Measurements from ENCODE around the gene A4GALT. TPM values are rescaled to one million over a fixed set of nuclear protein-coding genes. Genes with fewer than 3 reads are reported as not detected.
A peak's percentile ranks its signal among the peaks of the same experiment; 100 is the strongest.

A4GALT gene, protein sequence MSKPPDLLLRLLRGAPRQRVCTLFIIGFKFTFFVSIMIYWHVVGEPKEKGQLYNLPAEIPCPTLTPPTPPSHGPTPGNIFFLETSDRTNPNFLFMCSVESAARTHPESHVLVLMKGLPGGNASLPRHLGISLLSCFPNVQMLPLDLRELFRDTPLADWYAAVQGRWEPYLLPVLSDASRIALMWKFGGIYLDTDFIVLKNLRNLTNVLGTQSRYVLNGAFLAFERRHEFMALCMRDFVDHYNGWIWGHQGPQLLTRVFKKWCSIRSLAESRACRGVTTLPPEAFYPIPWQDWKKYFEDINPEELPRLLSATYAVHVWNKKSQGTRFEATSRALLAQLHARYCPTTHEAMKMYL
- total RNA-seq = 94.9 TPM
- long read RNA-seq, transcript A4GALT-201 (2 exons, 2,019 nt) = minor isoform, 8 of 178 reads
- long read RNA-seq, transcript A4GALT-206 (3 exons, 2,141 nt) = major isoform, 66 of 178 reads
- long read RNA-seq, transcript A4GALT-202 (3 exons, 1,956 nt) = minor isoform, 11 of 178 reads
- long read RNA-seq, partial matches to known transcripts = 19 of 178 reads
- long read RNA-seq, other reads (novel, unspliced or antisense) = 71 of 178 reads

DNA sequence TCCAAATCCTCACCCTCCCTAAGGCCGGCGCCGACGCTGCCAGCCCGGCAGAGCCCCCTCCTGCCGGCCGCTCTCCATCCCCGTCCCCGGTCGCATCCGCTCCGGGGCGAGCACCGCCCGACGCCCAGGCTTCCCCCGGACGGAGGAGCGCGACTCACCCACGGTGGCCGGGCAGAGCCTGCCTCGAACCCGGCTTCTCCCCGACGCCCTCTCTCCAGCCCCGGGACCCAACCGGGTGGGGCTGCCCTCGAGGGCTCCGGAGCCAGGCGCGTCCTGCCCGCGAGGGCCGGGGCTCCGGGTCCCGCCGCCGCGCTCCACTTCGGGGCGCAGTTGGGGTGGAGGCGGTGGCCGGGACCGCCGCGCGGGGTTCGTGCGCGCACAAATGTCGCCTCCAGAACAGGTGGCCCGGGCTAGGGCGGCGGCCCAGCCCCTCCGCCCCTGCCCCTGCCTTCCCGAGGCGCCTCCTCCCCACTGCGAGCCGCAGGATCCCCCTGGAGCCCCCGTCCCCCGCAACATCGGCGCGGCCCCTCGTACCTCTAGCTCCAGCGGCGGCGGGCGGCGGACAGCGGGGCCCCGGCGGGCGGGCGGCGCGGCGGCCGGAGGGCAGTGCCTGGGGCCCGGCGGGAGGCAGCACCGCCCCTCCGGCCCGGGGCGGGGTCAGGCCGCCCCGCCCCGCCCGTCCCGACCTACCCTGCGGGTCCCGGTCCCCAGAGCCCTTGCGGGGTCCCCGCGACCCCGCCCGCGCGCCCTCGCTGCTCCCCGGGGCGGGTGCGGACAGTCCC, at the start of gene A4GALT:
A4GALT (minus strand) TSS at position 608 of the 782 bp plus-strand sequence. CDS start 26,919 bp downstream, outside the sequence.
- Histone ChIP-seq H3K4me1 (peaks cover 61% of the 10 kb centered on the region), H3K27me3 (ENCODE audit: low read depth) (no peaks in the 10 kb centered on the region), H3K4me3 (peak within 1 kb of the TSS; percentile 86), H3K9me3 (replicated peaks) (no peaks in the 10 kb centered on the region), H3K27ac (replicated peaks) (peak within 1 kb of the TSS; percentile 99), H3K36me3 (peaks cover 9% of the 10 kb centered on the region)
- TF ChIP-seq CTCF (IDR thresholded peaks at IDR 0.05; ENCODE audit: borderline replicate concordance) = no peak
- intact Hi-C loops (cut with micrococcal nuclease) = no loop called here
- DNase-seq = peak; percentile 52

- Histone ChIP-seq H3K4me1 (peaks cover 30% of the 10 kb centered on the region), H3K36me3 (no peaks in the 10 kb centered on the region), H3K27me3 (ENCODE audit: low read depth) (no peaks in the 10 kb centered on the region), H3K27ac (replicated peaks) (no peak overlapping the region), H3K9me3 (replicated peaks) (no peaks in the 10 kb centered on the region), H3K4me3 (peak overlapping the region; percentile 51)
- TF ChIP-seq CTCF (IDR thresholded peaks at IDR 0.05; ENCODE audit: borderline replicate concordance) = no peak
- no peak for DNase-seq
- intact Hi-C loops (cut with micrococcal nuclease) = no loop called here
Observed at GRCh38 chr22:42770448-42770726, 49.7 kb upstream of the A4GALT start.

DNA sequence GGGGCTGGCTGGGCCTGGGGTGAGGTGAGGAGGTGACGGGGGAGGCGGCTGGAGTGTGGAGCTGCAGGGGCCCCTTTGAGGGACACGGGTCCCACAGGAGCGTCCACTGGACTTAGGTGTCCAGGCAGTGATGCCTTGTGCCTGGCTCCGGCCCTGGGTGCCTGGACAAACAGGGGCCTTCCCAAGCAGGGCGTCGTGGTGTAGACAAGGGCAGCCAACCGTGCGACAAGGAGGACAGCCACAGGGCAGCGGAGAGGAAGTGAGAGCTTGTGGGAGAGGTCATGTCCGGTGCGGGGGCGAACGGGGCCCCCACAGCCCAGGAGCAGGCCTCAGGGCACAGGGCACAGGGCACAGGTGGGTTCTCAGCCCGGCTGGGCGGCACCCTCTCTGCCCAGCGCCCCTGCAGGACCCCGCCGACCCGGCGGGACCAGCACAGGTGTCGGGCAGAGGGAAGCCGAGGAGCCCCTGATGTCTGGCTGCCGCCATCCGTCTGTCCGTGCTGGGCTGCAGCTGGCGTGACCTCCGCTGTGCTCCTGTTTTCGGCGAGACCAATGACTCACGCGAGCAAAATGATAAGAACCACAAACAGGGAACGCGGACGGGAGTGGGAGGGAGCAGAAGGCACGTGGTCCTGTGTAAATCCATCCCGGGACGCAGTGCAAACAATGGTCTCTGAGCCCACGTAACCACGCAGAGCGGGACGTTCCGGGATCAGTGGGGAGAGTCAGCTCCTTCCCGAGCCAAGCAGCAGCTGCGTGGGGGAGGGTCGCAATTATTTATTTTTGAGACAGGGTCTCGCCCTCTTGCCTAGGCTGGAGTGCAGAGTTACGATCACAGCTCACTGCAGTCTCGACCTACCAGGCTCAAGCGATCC, 49.1 kb upstream of the A4GALT start:
- H3K36me3 ChIP-seq = no peaks in the 10 kb centered on the region
- TF ChIP-seq CTCF (IDR thresholded peaks at IDR 0.05; ENCODE audit: borderline replicate concordance) = no peak
- peak overlapping the region; percentile 8 for H3K27ac ChIP-seq (replicated peaks)
- peak; percentile 66 for DNase-seq
- intact Hi-C loops (cut with micrococcal nuclease) = no loop called here
- no peaks in the 10 kb centered on the region for H3K27me3 ChIP-seq (ENCODE audit: low read depth)
- no peaks in the 10 kb centered on the region for H3K9me3 ChIP-seq (replicated peaks)
- H3K4me1 ChIP-seq = peaks cover 30% of the 10 kb centered on the region
- peak overlapping the region; percentile 51 for H3K4me3 ChIP-seq

DNA sequence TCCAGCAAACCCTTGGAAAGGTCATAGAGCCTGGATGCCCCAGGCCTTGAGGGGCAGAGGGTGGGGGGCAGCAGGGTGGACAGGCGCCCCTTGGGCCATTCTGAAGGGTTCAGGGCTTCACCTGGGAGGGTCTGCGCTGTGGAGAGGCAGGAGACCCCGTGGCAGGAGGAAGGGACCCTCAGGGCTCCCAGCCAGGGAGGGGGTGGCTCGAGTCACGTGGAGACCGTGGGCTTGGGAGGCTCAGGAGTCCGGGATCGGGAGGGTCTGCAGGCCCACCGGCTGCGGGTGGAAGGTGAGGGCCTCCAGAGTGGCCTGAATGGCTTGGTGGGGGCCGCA, 48.5 kb upstream of the A4GALT start:
- DNase-seq = no peak
- Histone ChIP-seq H3K4me1 (peaks cover 30% of the 10 kb centered on the region), H3K27ac (replicated peaks) (peak overlapping the region; percentile 8), H3K36me3 (no peaks in the 10 kb centered on the region), H3K27me3 (ENCODE audit: low read depth) (no peaks in the 10 kb centered on the region), H3K4me3 (no peak overlapping the region), H3K9me3 (replicated peaks) (no peaks in the 10 kb centered on the region)
- intact Hi-C loops (cut with micrococcal nuclease) = no loop called here
- no peak for TF ChIP-seq CTCF (IDR thresholded peaks at IDR 0.05; ENCODE audit: borderline replicate concordance)

All from left ventricle myocardium inferior (tissue), 1 donor.